Stomach smooth muscle (tissue), 2 donors: ENCODE data around the gene SLC35A3.

ENCODE experiments used
- H3K27ac ChIP-seq: one replicate; pipeline ENCODE4 v1.7.0; 2013; ENCODE audit warnings: mild to moderate bottlenecking, low read length, inconsistent platforms
- H3K27me3 ChIP-seq, 2 donors: one replicate each; pipeline ENCODE4 v1.7.0; 2013; ENCODE audit warnings: low read length in 2 of 2; ENCODE audit not compliant: insufficient read depth in 2 of 2, control insufficient read depth in 1 of 2
- H3K36me3 ChIP-seq, 2 donors: one replicate each; pipeline ENCODE4 v1.7.0; 2013; ENCODE audit warnings: low read length in 2 of 2; ENCODE audit not compliant: control insufficient read depth in 2 of 2, insufficient read depth in 2 of 2
- H3K4me1 ChIP-seq: one replicate; pipeline ENCODE4 v1.7.0; 2013; ENCODE audit warnings: low read length; ENCODE audit not compliant: control insufficient read depth, insufficient read depth
- H3K4me3 ChIP-seq, 2 donors: one replicate each; pipeline ENCODE4 v1.7.0; 2013; ENCODE audit warnings: low read length in 2 of 2
- H3K9ac ChIP-seq, 2 donors: one replicate each; pipeline ENCODE4 v1.7.0; 2013; ENCODE audit warnings: low read length in 2 of 2, mild to moderate bottlenecking in 1 of 2
- H3K9me3 ChIP-seq, 2 donors: one replicate each; pipeline ENCODE4 v1.7.0; 2013; ENCODE audit warnings: low read length in 2 of 2; ENCODE audit not compliant: control insufficient read depth in 2 of 2
- donor health status: healthy.
- donor health status: Pancreatic carcinoma.

Gene SLC35A3

GRCh38 chr1:99969729-99970621 is at the start of gene SLC35A3:
TSS of gene SLC35A3 (plus strand) at chr1:99969996. CDS start at chr1:99993555, 23,559 bp downstream.
- Histone ChIP-seq H3K4me3 (peak within 1 kb of the TSS; percentile 80 to 95), H3K4me1 (peaks cover 5% of the 10 kb centered on the region), H3K27me3 (no peaks in the 10 kb centered on the region), H3K9ac (peak within 1 kb of the TSS; percentile 78 to 84), H3K9me3 (no peaks in the 10 kb centered on the region), H3K27ac (peak within 1 kb of the TSS; percentile 18), H3K36me3 (no peaks in the 10 kb centered on the region)

- Histone ChIP-seq H3K36me3 (no peaks in the 10 kb centered on the region), H3K27me3 (no peaks in the 10 kb centered on the region), H3K27ac (no peak overlapping the region), H3K4me1 (no peaks in the 10 kb centered on the region), H3K4me3 (no peak overlapping the region), H3K9ac (no peak overlapping the region), H3K9me3 (no peaks in the 10 kb centered on the region)
Measured at GRCh38 chr1:99934801-99935200, 35.0 kb upstream of the SLC35A3 start.

- Histone ChIP-seq H3K9me3 (no peaks in the 10 kb centered on the region), H3K4me3 (no peak overlapping the region)
Measured at GRCh38 chr1:99935534-99935933, 34.3 kb upstream of the SLC35A3 start.

GRCh38 chr1:99936071-99936470 is 33.7 kb upstream of the SLC35A3 start:
- H3K9me3 ChIP-seq, result no peaks in the 10 kb centered on the region

More at GRCh38 chr1:99935534-99935933, 34.3 kb upstream of the SLC35A3 start:
- H3K9ac ChIP-seq, result no peak overlapping the region
- H3K4me1 ChIP-seq, result no peaks in the 10 kb centered on the region
- no peaks in the 10 kb centered on the region for H3K27me3 ChIP-seq
- H3K36me3 ChIP-seq, result no peaks in the 10 kb centered on the region
- no peak overlapping the region for H3K27ac ChIP-seq

GRCh38 chr1:99942723-99943122 is 27.1 kb upstream of the SLC35A3 start:
- Histone ChIP-seq H3K4me3 (no peak overlapping the region), H3K27ac (no peak overlapping the region), H3K9me3 (no peaks in the 10 kb centered on the region), H3K27me3 (no peaks in the 10 kb centered on the region), H3K36me3 (no peaks in the 10 kb centered on the region), H3K9ac (no peak overlapping the region), H3K4me1 (no peaks in the 10 kb centered on the region)

More at GRCh38 chr1:99936071-99936470, 33.7 kb upstream of the SLC35A3 start:
- Histone ChIP-seq H3K4me1 (no peaks in the 10 kb centered on the region), H3K27ac (no peak overlapping the region), H3K4me3 (no peak overlapping the region), H3K9ac (no peak overlapping the region), H3K27me3 (no peaks in the 10 kb centered on the region), H3K36me3 (no peaks in the 10 kb centered on the region)

- Histone ChIP-seq H3K27ac (no peak overlapping the region), H3K27me3 (no peaks in the 10 kb centered on the region), H3K4me1 (no peaks in the 10 kb centered on the region), H3K9ac (no peak overlapping the region), H3K4me3 (no peak overlapping the region), H3K36me3 (no peaks in the 10 kb centered on the region), H3K9me3 (no peaks in the 10 kb centered on the region)
Measured at GRCh38 chr1:99943223-99943794, 26.5 kb upstream of the SLC35A3 start.

GRCh38 chr1:99944192-99944591 is 25.6 kb upstream of the SLC35A3 start:
- Histone ChIP-seq H3K4me1 (no peaks in the 10 kb centered on the region), H3K27ac (no peak overlapping the region), H3K9me3 (no peaks in the 10 kb centered on the region), H3K36me3 (no peaks in the 10 kb centered on the region), H3K9ac (no peak overlapping the region), H3K4me3 (no peak overlapping the region), H3K27me3 (no peaks in the 10 kb centered on the region)

- Histone ChIP-seq H3K9ac (no peak overlapping the region), H3K27ac (no peak overlapping the region), H3K9me3 (no peaks in the 10 kb centered on the region), H3K4me1 (no peaks in the 10 kb centered on the region), H3K27me3 (no peaks in the 10 kb centered on the region), H3K4me3 (no peak overlapping the region), H3K36me3 (no peaks in the 10 kb centered on the region)
Measured at GRCh38 chr1:99945174-99945573, 24.6 kb upstream of the SLC35A3 start.

- no peak overlapping the region for H3K4me3 ChIP-seq
- no peaks in the 10 kb centered on the region for H3K27me3 ChIP-seq
- no peaks in the 10 kb centered on the region for H3K9me3 ChIP-seq
- no peaks in the 10 kb centered on the region for H3K36me3 ChIP-seq
- no peak overlapping the region for H3K9ac ChIP-seq
- H3K4me1 ChIP-seq, result no peaks in the 10 kb centered on the region
- no peak overlapping the region for H3K27ac ChIP-seq
Measured at GRCh38 chr1:99950486-99950885, 19.3 kb upstream of the SLC35A3 start.

GRCh38 chr1:99952522-99952921 is 17.3 kb upstream of the SLC35A3 start:
- H3K27ac ChIP-seq, result no peak overlapping the region
- no peaks in the 10 kb centered on the region for H3K36me3 ChIP-seq
- H3K9ac ChIP-seq, result no peak overlapping the region
- H3K9me3 ChIP-seq, result no peaks in the 10 kb centered on the region
- H3K4me3 ChIP-seq, result no peak overlapping the region
- H3K27me3 ChIP-seq, result no peaks in the 10 kb centered on the region
- H3K4me1 ChIP-seq, result no peaks in the 10 kb centered on the region

GRCh38 chr1:99955375-99955774 is 14.4 kb upstream of the SLC35A3 start:
- Histone ChIP-seq H3K36me3 (no peaks in the 10 kb centered on the region), H3K27ac (no peak overlapping the region), H3K4me1 (no peaks in the 10 kb centered on the region), H3K4me3 (no peak overlapping the region), H3K27me3 (no peaks in the 10 kb centered on the region), H3K9me3 (no peaks in the 10 kb centered on the region), H3K9ac (no peak overlapping the region)
